GM12873 (cell line): Measurements from ENCODE around the gene WDR89.

Experiments used
- CTCF ChIP-seq: IDR thresholded peaks from 2 replicates; pipeline ENCODE4 v1.5.1; 2012; ENCODE audit warnings: low read depth, mild to moderate bottlenecking, moderate library complexity, low read length, control low read depth; ENCODE audit not compliant: insufficient read depth; ENCODE audit errors: missing control alignments

The WDR89 gene

DNA sequence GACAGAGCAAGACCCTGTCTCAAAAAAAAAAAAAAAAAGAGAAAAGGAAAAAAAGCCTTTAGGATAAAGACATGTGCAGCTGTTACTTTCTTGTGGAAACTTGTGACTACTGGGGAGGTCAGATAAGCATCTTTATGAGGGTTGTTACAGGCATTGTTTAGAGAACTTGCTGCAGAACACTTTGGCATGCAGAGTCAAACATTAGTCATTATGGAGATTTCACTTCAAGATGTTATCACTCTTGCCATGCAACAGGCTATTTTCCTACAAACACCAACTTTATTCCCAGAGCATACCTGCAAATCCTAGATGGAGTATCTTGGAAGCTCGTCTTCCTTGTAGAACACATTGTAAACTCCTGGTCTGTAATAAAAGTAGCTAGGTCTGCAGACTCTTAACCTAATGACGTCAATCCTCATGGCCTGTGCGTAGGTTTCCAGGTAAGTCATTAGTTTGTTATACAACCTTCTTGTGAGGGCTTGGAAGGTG lies 36.3 kb upstream of the WDR89 start:
- TF ChIP-seq CTCF: no peak

- TF ChIP-seq CTCF: no peak
Observed at GRCh38 chr14:63676615-63677014, 34.9 kb upstream of the WDR89 start.

- no peak for TF ChIP-seq CTCF
Observed at GRCh38 chr14:63673886-63674497, 32.3 kb upstream of the WDR89 start.

GRCh38 chr14:63673255-63673654 lies 31.6 kb upstream of the WDR89 start:
- TF ChIP-seq CTCF: no peak

- no peak for TF ChIP-seq CTCF
Observed at GRCh38 chr14:63672417-63673180, 30.9 kb upstream of the WDR89 start.

- no peak for TF ChIP-seq CTCF
Observed at GRCh38 chr14:63671987-63672386, 30.3 kb upstream of the WDR89 start.

GRCh38 chr14:63670692-63671091 lies 29.0 kb upstream of the WDR89 start:
- TF ChIP-seq CTCF: no peak
